GM19463 (cell line): ENCODE measurements around the gene GPR4.

Source experiments
- ATAC-seq: cut with Tn5 transposase; IDR thresholded peaks from one replicate; pipeline ENCODE4 v1.9.1; 2021; ENCODE audit warnings: mild to moderate bottlenecking, moderate library complexity; ENCODE audit not compliant: unreplicated experiment

The GPR4 gene

GRCh38 chr19:45590300-45591003 is 11.6 kb downstream of the GPR4 start:
- ATAC-seq, result no peak

GRCh38 chr19:45589768-45590167 is 12.2 kb downstream of the GPR4 start:
- ATAC-seq, result no peak

DNA sequence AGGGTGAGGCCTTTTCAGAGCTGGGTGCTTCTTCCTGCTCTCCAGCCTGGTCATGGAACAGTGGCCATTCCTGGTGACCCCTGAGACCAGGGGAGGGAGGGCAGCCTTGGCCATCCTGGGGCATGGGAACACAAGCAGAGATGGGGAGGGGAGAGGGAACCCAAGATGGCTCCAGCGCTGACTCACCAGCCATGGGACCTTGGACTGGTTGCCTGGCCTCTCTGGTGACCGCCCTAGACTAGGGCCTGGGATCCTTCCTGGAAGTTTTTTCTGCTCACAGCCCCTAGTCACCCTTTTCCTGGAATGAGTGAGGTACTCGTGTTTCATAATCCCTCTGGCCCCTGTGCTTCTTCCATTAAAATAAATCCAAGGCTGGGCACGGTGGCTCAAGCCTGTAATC is 14.1 kb downstream of the GPR4 start:
- no peak for ATAC-seq

- ATAC-seq, result no peak
Measured at GRCh38 chr19:45585158-45585577, 16.8 kb downstream of the GPR4 start.

DNA sequence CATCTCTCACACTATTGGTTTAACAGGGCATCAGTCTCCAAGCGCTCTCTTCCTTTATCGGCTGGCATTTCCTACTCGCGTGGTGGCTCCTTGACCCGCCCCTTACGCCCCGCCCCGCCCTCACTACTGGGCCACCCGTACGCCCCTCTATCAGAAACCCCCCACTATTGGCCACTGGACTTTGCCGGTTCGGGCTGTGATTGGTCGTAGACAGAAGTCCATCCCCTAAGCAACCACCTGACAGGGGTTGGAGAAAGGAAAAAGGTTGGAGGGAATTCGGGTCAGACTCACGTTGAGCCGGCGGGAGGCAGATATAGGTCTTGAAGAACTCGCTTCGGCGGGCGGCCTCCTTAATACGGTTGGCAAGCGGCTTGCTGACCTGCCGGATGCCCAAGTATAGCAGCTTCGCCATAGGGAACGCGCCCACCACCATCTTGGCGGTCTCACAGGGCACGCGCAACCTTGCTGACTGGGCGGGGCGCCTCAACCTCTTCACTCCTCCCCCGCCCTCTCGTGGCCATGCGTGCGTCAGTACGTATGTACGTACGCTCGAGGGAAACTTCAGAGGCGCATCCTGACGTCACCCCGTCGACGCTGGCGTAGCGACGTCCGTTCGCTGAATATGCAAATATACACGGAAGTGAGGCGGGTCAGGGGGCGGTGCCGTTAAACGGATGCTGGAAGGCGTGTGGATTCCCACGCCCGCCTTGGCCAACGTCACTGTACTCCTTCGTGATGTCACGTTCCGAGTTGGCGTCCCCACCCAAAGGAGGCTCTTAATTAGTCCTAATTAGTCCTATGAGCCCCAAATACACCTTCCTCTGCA is 17.5 kb downstream of the GPR4 start, which contains the start of gene OPA3:
TSS of gene OPA3 (minus strand) at position 471 of the 826 bp plus-strand sequence. CDS start at position 433, 38 bp downstream.
- peak; percentile 81 for ATAC-seq

GRCh38 chr19:45581576-45581975 is 20.4 kb downstream of the GPR4 start:
- no peak for ATAC-seq

DNA sequence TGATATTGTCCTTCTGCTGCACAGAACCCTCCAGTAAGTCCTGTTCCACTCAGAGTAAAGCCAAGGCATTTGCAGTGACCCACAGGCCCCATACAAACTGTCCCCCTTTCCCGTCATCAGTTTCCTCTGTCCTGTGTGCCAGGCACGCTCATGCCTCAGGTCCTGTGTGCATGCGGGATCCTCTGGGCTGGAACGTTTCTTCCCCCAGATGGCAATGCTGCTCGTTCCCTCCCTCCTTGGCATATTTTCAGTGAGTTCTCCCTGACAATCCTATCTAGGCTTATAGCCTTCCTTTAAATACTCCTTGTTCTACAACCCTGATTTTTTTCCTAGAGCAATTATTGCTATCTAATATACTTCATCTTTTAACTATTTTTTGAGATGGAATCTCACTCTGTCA is 23.2 kb downstream of the GPR4 start:
- no peak for ATAC-seq

- no peak for ATAC-seq
Measured at GRCh38 chr19:45577111-45577905, 24.7 kb downstream of the GPR4 start.

DNA sequence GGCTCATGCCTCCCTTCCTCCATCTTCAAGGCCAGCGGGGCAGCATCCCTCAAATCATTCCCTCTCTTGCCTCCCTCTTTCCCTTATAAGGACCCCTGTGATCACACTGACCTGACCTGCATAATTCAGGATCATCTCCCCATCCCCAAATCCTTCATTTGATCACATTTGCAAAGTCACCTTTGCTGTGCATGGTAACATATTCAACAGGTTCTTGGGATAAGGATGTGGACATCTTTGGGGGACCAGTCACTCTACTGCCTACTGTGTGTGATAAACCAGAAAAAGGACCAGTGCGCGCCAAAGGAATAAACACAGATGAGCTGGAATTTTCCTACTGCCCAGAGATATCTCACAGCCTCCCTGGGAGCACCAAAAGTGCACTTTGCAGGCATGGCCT is 25.3 kb downstream of the GPR4 start:
- ATAC-seq, result no peak

GRCh38 chr19:45575216-45575615 is 26.8 kb downstream of the GPR4 start:
- ATAC-seq, result no peak

DNA sequence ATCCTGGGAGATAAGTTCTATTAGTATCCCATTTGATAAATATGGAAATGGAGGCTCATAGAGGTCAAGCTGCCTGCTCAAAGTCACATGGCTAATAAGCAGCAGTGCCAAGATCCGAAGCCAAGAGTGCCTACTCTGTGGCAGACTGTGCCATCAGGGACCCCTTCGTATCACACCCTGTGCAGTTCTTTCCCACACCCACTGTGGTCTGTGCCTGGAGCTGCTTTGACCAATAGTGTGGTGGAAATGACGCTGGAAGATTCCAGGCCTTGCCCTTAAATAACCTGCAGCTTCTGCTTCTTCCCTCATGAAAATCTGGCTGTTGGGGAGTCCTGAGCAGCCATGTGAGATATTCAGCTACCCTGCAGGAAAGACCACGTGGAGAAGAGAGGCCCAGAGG is 27.5 kb downstream of the GPR4 start:
- ATAC-seq, result no peak

DNA sequence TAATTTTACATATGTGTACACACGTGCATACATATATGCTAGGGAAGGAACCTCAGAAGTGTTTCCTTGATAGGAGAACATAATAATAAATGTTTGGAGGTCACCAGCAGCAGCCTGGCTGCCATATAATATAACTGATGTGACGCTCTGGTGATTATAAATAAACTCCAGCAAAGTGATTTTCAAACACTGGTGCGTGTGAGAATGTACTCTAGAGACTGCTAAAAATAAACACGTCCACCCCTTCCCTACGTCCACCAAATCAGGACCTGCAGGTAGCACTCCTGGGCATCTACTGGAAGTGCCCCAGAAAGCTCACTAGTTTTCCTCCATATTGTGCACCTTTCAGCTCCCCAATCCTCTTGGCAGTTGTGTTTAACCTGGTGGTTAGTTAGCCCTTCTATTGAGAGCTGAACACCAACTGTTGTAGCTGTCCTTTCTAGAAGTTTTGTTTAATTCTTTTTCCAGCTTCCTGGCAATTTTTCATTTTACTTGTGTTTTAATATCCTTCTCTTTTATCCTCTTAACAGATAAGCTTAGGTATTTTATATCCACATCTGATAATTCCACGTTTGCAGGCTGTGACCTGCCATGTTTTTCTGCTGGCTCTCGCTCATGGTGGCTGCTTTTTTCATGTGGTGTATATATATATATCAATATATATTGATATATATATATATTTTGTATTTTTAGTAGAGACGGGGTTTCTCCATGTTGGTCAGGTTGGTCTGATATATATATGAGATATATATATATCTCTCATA is 30.4 kb downstream of the GPR4 start:
- ATAC-seq, result no peak

- no peak for ATAC-seq
Measured at GRCh38 chr19:45569619-45570421, 32.2 kb downstream of the GPR4 start.

- no peak for ATAC-seq
Measured at GRCh38 chr19:45568732-45569131, 33.3 kb downstream of the GPR4 start.

- ATAC-seq, result no peak
Measured at GRCh38 chr19:45567609-45568008, 34.4 kb downstream of the GPR4 start.

GRCh38 chr19:45564131-45564780 is 37.8 kb downstream of the GPR4 start:
- ATAC-seq, result no peak

GRCh38 chr19:45560686-45561085 is 41.3 kb downstream of the GPR4 start:
- no peak for ATAC-seq

GRCh38 chr19:45560038-45560437 is 42.0 kb downstream of the GPR4 start:
- ATAC-seq, result no peak

- no peak for ATAC-seq
Measured at GRCh38 chr19:45558399-45558878, 43.6 kb downstream of the GPR4 start.
